ENCODE measurements around the gene BIK.

GRCh38 chr22:43166132-43166930 is 55.8 kb downstream of the BIK start:
- TF ChIP-seq, protein P1, sequence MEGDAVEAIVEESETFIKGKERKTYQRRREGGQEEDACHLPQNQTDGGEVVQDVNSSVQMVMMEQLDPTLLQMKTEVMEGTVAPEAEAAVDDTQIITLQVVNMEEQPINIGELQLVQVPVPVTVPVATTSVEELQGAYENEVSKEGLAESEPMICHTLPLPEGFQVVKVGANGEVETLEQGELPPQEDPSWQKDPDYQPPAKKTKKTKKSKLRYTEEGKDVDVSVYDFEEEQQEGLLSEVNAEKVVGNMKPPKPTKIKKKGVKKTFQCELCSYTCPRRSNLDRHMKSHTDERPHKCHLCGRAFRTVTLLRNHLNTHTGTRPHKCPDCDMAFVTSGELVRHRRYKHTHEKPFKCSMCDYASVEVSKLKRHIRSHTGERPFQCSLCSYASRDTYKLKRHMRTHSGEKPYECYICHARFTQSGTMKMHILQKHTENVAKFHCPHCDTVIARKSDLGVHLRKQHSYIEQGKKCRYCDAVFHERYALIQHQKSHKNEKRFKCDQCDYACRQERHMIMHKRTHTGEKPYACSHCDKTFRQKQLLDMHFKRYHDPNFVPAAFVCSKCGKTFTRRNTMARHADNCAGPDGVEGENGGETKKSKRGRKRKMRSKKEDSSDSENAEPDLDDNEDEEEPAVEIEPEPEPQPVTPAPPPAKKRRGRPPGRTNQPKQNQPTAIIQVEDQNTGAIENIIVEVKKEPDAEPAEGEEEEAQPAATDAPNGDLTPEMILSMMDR (IDR thresholded peaks at IDR 0.05) = no peak
- TF ChIP-seq ZFX (IDR thresholded peaks at IDR 0.05; ENCODE audit: borderline replicate concordance) = no peak
